GM19328 (cell line): Measurements from ENCODE around the gene PSAP.

Experiments used
- ATAC-seq: cut with Tn5 transposase; IDR thresholded peaks from one replicate; pipeline ENCODE4 v1.9.1; 2021; ENCODE audit warnings: mild to moderate bottlenecking, moderate library complexity; ENCODE audit not compliant: unreplicated experiment

The PSAP gene

DNA sequence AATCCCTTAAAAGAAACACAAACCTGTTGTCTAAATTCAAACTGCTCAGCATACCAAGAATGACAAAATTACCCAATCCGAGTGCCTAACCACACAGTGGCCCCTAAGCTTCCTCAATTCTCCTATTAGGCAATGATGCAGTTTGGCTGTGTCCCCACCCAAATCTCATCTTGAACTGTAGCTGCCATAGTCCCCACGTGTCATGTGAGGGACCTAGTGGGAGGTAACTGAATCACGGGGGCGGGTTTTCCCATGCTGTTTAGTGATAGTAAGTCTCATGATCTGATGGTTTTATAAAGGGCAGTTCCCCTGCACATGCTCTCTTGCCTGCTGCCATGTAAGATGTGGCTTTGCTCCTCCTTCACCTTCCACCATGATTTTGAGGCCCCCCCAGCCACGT is 21.9 kb downstream of the PSAP start:
- ATAC-seq = no peak

GRCh38 chr10:71828702-71829101 is 22.3 kb downstream of the PSAP start:
- ATAC-seq = no peak

- no peak for ATAC-seq
Observed at GRCh38 chr10:71827852-71828251, 23.2 kb downstream of the PSAP start.

GRCh38 chr10:71825217-71825616 is 25.8 kb downstream of the PSAP start:
- no peak for ATAC-seq

GRCh38 chr10:71824333-71824732 is 26.7 kb downstream of the PSAP start:
- no peak for ATAC-seq

- ATAC-seq = no peak
Observed at GRCh38 chr10:71823356-71823755, 27.7 kb downstream of the PSAP start.

DNA sequence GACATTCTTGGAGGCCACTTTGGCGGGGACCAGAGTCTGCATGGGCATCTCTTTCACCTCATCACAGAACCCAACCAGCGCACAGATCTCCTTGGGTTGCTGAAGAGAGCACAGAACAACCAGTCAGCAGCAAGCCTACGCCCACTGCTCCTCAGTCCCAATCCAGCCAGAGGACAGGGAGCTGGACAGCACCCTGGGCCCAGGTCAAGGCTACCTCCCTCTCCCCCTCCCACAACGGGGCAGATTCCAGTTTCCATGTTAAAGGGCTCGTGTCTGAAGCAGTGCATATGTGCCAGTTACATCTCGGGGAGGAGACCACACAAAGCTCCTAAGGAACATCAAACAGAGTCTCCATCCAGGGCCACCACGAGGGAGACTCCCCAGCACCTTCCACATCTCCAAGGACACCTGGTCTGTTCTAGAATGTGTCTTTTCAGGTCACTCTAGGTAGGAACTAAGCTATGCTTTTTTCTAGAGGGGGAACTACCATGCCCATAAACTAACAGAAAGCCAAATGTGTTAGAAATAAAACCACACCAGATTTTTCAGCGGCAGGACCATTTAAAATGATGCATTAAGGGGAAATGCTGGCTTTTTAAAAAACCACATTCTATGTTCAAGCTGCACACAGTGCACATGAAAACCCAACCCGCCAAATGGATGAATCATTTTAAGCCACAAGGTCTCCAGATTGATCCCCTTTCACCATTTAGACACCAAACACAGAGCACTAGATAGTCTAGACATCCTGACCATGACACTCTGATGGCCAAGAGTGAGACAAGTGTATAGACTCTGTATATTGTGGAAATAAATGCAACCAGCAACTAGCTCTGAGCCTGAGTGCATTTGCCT is 28.9 kb downstream of the PSAP start:
- no peak for ATAC-seq

DNA sequence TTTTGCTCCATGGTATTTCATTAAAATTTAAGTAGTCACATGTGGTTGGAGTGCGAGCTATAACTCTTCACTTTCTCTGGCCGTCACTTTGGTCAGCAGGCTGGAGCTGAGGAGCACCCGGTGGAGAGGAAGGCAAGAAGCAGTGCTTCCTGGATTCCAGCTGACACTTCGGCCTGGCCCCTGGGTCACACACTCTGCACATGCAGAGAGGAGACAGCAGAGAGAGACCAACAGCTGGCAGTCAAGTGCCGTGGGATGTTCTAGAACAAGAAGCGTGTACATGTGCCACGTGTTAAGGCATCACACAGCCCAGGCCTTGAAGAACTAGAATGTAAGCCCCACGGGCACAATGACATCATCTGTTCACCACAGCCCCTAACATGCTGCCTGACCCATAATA is 30.1 kb downstream of the PSAP start:
- no peak for ATAC-seq

- no peak for ATAC-seq
Observed at GRCh38 chr10:71819985-71820384, 31.1 kb downstream of the PSAP start.

DNA sequence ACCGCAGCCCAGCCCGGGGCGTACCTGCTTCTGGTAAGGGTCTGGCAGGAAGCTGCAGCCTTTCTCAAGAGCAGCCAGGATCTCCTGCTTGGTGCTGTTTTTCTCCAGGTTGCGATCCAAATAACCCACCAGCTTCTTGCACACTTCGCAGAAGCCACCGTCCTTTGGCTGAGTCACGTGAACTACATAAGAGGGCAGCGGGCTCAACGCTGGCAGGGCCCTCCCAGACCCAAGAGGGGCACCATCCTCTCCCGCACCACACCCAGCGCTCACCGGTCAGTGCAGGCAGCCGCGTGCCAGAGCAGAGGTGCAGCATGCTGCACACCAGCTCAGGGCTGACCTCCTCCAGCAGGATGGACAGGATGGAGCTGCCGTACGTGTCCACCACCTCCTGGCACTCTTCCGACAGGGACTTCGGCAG is 31.6 kb downstream of the PSAP start:
- ATAC-seq = no peak

- ATAC-seq = no peak
Observed at GRCh38 chr10:71818674-71819260, 32.3 kb downstream of the PSAP start.

DNA sequence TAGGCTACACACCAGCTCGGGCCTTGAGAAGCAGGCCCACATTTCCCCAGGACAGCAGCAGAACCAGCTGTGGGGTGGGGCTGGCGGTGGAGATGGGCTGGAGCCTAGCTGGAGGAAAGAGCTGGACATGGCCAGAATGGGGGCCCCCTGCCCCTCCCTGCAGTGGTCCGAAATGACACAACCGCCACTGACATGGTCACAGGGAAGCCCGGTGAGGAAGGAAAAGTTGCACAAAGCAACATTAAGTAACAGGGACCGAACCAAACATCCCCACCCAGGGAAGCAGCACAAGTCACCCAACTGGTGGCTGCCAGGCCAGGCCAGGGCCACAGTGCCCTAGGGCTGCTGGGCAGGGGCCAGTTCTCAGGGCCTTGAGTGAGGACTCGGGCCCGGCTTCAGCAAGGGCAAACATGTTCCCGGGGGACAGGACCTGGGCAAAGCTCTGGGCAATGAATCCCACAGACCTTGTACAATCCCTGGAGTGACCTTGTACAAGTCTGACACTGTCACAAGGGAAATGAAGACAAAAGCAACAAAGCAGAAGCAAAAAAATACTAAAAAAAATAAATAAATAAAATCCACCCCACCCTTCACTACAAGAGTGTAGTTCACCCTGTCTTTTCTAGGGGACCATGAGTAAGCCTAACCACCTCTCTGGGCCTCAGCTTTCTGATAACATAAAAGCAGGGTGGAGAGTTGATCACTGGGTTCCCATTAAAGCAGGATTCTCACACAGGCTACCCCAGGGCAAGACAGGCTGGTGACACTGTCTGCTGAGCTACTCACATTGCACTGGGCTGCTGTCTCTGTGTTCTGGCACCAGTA is 33.0 kb downstream of the PSAP start:
- ATAC-seq = no peak

GRCh38 chr10:71816936-71817618 is 34.0 kb downstream of the PSAP start:
- no peak for ATAC-seq

GRCh38 chr10:71816421-71816851 is 34.6 kb downstream of the PSAP start:
- ATAC-seq = no peak

- no peak for ATAC-seq
Observed at GRCh38 chr10:71815515-71816130, 35.4 kb downstream of the PSAP start.

GRCh38 chr10:71814922-71815411 is 36.1 kb downstream of the PSAP start:
- no peak for ATAC-seq

DNA sequence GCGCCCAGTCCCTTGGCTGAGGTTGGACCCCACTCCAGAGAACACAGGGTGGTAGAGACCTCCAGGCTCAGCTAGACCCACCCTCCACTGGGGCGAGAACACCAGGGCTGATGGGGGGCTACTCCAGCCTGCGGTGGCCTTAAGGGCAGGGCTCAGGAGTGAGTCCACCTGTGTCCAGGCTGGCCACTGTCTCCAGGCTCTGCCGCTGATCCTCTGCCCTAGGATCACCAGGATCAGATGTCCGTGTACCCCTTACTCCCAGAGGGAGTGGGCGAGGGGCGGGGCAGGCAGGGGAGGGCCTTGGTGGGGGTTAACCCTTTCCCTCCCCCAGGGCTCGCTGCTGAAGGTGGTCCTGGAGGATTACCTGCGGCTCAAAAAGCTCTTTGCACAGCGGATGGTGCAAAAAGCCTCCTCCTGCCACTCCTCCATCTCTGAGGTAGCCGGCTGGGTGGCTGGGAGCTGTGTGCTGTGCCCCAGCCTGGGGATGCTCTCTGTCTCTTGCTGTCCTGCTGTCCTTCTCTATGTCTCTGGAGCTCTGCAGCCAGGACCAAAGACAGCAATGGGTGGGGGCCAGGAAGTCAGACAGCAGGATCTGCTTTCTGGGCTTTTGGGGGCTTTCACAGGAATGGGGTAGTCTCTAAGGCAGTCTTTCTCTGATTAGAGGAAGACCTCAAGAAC is 38.0 kb downstream of the PSAP start:
- ATAC-seq = no peak

- no peak for ATAC-seq
Observed at GRCh38 chr10:71812016-71812912, 38.8 kb downstream of the PSAP start.

- ATAC-seq = no peak
Observed at GRCh38 chr10:71811351-71811750, 39.7 kb downstream of the PSAP start.
